ENCODE results near the gene DNAH1. TPM values are rescaled to one million over a fixed set of nuclear protein-coding genes. Genes with fewer than 3 reads are reported as not detected.

Gene DNAH1
- total RNA-seq, 1 experiment from 2014 or later = 3.3 TPM

DNA sequence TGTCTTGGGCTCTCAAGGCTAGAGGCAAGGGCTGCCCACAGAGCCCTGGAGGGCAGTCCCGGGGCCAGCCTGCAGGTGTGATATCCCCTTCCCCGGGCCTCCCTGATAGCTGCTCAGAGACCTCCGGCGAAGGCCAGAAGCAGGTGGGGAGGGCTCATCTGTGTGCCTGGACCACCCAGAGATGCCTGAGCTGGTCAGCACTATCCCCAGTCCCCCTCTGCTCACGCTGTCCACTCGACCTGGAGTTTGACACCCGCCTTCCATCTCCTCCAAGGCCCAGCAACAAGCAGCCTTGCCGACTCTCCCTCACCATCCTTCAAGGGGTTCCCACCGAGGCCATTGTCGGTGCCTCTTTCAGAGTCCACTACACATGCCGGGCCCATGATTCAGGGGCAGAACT is 39.4 kb downstream of the DNAH1 start:
- DNase-seq (ENCODE audit: extremely low read depth, low read depth) = no peak

DNA sequence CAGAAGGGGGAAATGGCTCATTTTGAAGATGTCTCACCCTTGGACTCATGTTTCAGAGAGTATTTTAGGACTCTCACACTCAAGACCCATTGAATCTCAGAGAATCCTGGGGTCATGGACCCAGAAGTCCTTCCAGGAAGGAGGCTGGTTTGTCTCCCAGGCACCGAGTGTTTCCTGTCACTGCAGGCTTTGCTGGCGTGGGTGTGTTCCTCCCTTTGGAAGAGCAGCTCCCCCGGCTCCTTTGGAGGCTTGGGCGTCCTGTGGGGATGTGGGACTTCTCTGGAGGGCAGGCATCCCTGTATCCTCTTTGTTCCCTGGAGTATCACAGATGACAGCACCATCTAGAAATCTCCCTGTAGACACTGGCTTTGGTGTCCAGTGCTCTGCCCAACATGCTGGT is 40.0 kb downstream of the DNAH1 start:
- DNase-seq (ENCODE audit: extremely low read depth, low read depth) = no peak

DNA sequence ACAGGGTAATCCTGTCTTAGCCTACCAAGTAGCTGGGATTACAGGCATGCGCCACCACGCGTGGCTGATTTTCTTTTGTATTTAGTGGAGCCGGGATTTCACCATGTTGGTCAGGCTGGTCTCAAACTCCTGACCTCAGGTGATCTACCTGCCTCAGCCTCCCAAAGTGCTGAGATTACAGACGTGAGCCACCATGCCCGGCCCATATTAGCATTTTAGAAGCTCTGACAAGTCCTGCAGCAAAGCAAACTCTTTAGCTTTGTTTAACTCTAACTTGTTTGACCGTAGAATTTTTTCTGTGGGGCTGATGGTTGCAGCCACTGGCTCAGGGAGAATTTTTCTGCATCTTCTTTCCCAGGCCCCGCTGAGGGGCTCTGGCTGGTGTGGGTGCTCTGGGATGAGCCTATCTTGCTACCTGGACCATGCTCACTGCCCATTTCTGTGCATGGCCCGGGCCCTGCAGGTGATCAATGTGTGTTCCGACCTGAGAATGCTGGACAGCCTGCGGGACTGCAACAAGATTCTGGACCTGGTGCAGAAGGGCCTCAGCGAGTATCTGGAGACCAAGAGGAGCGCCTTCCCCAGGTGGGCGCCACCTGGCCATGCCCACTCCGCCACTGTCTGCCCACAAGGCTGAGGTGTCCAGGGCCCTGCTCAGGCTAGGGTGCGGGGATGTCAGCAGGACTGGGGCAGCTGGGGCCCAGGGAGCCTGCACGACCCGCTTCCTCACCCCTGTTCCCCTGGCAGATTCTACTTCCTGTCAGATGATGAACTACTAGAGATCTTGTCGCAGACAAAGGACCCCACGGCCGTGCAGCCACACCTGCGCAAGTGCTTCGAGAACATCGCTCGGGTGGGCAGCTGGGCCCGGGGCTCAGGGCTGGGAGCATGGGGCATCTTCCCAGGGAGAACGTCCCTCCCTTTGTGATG is 41.3 kb downstream of the DNAH1 start:
- no peak for DNase-seq (ENCODE audit: extremely low read depth, low read depth)

DNA sequence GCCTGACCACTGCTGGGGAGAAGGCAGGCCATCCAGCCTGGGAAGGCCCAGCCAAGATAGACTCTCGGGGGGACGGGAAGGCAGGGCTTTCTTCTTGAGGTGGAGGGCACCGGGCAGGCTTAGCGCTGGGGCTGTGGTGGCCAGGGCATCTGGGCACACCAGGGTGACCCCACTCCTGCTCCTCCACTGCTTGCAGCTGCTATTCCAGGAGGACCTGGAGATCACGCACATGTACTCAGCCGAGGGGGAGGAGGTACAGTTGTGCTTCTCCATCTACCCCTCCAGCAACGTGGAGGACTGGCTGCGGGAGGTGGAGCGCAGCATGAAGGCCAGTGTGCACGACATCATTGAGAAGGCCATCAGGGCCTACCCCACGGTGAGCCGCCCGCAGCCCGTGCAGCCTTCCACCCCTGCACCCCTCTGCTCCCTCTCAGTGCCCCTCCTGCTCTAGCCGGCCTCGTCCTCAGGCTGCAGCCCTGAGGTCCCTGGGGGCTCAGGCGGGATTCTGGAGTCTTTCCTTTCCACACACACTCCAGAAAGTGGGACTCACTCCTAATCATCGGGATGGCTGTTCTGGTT is 42.3 kb downstream of the DNAH1 start:
- DNase-seq (ENCODE audit: extremely low read depth, low read depth) = no peak

DNA sequence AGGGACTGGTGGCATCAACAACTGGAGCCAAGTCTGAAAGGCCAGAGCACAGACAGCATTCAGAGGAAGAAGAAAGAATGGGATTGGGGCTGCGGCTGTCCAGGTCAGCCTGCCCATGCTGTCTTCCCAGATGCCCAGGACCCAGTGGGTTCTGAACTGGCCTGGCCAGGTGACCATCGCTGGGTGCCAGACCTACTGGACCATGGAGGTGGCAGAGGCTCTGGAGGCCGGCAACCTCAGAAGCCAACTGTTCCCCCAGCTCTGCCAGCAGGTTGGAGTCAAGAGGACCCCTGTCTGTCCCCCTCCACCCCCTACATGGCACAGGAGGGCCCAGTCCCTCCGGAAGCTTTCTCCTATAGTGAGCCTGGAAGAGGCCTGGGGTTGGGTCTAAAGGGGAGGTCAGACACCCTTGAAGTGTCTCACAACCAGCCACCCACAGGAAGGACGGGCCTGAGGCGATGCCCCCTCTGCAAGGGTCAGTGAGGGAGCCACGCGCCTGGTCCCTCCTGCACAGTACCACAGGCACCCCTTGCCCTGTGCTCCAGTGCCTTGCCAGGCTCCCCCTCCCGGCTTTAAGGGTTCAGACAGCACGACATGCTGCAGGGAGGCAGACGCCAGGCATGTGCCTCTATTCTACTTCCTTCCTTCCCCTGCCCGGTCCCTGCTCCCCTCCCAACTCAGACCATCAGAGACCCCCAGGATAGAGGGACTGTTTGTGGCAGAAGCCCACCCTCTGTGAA is 43.2 kb downstream of the DNAH1 start:
- no peak for DNase-seq (ENCODE audit: extremely low read depth, low read depth)

DNA sequence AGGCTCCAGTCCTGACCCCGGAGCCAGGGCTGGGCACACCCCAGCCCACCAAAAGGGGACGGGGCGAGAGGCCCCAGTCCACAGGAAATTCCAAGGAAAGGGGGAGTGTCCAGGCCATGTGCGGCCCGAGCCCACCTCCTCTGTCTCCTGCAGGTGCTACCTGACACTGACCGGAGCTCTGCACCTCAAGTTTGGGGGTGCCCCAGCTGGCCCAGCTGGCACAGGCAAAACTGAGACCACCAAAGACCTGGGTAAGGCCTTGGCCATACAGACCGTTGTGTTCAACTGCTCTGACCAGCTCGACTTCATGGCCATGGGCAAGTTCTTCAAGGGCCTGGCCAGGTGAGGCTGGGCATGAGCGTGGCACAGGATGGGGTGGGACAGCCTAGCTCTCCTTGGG is 44.9 kb downstream of the DNAH1 start:
- DNase-seq (ENCODE audit: extremely low read depth, low read depth) = no peak

DNA sequence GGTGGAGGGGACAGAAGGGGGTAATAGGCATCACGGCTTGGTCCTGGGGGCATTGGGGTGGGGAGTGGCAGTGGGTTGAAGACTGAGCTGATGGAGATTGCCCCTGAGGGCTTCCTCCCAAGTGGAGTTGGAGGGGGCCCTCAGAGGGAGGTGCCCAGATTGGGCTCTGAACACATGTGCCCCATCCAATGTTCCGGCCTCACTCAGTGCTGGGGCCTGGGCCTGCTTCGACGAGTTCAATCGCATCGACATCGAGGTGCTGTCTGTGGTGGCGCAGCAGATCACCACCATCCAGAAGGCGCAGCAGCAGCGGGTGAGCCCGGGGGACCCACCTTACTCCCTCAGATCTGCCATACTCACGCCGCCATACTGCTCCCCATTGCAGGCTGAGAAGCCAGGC is 45.3 kb downstream of the DNAH1 start:
- no peak for DNase-seq (ENCODE audit: extremely low read depth, low read depth)

DNA sequence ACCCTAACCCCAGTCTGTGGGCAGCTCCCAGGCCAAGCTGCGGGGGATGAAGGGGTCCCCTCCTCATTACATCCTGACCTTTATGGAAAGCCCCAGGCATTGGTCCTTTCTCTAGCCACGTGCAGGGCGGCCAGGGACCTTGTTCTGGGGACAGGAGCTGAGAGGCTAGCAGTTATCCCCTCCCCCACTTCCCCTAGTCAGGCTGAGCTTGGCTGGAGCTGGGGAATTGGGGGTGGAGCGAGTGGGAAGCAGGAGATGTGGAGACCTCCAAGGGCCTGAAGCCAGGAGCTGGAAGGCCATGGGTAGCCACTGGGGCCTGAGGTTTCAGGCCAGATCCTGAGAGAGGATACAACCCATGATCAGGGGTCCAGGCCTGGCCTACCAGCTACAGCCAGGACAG is 45.8 kb downstream of the DNAH1 start:
- no peak for DNase-seq (ENCODE audit: extremely low read depth, low read depth)

DNA sequence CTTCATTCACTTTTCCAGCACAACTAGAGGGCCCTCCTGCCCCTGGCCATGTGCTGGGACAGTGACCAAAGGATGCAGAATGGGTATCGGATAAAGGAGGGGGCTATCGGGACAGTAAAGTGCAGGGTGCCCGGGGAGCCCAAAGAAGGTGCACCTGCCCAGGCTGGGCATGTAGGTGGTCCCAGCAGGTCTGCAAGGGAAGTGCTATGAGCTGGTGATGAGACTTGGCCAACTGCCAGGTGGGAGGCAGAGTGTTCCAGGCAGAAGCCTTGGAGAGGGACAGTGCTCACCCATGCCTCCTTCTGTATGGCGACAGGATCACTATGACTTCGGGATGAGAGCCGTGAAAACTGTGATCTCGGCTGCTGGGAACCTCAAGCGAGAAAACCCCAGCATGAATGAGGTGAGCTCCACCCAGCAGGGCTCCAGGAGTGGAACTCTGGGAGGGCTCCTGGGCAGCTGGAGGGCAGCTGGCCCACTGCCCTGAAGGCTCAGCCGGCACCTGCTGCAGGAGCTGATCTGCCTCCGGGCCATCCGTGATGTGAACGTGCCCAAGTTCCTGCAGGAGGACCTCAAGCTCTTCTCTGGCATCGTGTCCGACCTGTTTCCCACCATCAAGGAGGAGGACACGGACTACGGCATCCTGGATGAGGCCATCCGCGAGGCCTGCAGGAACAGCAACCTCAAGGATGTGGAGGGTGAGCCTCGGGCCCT is 48.4 kb downstream of the DNAH1 start:
- no peak for DNase-seq (ENCODE audit: extremely low read depth, low read depth)

DNA sequence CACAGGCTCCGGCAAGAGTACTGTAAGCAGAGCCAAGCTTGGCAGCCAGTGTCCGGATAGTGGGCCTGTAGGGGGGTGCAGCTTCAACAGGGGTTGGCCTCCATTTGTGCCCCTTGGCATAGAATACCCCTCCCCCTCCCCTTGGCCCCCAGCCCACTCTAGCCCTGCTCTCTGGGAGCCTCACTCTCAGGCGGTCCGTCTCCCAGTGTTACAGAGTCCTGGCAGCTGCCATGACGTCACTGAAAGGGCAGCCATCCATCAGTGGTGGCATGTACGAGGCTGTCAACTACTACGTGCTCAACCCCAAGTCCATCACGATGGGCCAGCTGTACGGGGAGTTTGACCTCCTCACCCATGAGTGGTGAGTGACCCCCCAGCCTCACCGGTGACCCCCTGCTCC is 50.4 kb downstream of the DNAH1 start:
- DNase-seq (ENCODE audit: extremely low read depth, low read depth) = no peak

DNA sequence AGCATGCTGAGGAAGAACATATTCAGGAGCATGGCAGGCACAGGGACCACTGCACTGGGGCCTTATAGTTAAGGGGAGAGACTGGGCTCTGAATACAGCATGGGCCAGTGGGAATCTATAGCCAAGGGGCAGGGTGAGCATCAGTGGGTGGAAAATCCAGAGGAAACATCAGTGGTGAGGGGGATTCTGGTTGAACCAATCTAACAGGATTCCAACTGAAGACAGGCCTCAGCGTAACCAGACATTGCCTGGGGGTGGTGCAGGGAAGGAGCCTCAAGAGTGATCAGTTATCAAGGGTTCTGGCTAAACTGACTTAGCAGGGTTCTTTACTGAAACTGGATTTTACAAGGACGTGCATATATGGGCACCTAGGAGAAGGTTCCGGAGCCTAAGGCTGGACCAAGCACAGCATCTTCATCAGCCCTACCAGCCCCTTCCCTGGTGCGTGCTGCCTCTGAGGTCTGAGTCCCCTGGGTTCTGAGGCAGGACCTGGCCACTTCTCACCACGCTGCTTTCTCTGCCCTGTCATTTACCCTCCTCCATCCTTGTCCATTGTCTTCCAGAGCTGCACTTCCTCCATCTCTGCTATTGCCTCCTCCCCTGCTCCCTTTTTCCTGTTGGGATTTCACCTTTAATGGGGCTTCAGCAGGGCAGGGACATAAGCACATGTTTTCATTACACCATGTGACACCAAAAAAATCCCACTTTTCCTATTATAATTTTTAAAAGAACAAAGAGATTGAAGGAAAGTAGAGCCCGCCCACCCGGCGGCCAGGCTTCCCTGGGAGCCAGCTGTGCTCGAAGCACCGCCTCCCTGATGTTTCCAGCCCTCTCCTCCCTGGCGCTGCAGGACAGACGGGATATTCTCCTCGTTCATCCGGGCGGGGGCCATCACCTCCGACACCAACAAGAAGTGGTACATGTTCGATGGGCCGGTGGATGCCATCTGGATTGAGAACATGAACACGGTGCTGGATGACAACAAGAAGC is 52.1 kb downstream of the DNAH1 start:
- DNase-seq (ENCODE audit: extremely low read depth, low read depth) = no peak

DNA sequence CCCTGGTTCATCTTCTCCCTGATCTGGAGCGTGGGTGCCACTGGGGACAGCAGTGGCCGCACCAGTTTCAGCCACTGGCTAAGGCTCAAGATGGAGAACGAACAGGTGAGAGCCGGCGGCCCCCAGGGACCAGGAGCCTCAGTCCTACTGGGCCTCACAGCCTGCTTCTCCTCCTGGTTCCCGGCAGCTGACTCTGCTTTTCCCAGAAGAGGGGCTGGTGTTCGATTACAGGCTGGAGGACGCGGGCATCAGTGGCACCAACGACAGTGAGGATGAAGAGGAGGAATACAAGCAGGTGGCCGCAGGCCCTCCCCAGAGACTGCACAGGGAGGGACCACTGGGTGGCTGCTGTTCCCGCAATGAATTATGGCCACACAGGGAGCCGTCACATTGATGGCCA is 54.4 kb downstream of the DNAH1 start:
- no peak for DNase-seq (ENCODE audit: extremely low read depth, low read depth)

DNA sequence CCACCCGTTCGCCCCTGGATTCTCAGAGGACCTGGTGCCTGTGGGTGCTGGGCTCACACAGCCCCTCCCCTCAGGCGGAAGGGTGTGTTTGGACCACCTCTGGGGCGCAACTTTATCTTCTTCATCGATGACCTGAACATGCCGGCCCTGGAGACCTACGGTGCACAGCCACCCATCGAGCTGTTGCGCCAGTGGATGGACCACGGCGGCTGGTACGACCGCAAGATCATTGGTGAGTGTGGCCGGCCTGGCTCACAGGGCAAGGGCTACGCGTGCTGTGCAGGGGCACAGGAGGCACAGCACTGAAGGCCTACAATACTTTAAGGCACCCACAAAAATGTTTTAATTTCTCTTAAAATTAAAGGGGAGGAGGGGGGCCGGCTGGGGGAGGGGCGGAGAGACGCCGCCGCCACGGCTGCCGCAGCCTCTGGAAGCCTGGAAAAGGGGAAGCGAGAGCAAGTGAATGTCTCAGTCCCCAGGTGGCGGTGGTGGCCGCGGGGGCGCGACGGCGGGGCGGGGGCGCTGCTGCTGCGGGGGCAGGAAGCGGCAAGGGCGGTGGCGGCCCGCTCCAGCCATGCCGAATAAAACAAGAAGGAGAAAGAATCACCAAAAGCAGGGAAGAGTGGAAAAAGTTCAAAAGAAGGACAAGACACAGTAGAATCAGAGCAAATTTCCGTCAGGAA is 56.8 kb downstream of the DNAH1 start:
- DNase-seq (ENCODE audit: extremely low read depth, low read depth) = no peak

DNA sequence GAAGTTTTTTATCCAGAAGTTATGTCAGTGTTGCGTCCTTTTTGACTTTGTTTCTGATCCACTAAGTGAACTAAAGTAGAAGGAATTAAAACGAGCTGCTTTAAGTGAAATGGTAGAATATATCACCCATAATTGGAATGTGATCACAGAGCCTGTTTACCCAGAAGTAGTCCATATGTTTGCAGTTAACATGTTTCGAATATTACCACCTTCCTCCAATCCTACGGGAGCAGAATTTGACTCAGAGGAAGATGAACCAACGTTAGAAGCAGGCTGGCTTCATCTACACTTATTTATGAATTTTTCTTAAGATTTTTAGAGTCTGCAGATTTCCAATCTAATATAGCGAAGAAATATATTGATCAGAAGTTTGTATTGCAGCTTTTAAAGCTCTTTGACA is 57.6 kb downstream of the DNAH1 start:
- no peak for DNase-seq (ENCODE audit: extremely low read depth, low read depth)

DNA sequence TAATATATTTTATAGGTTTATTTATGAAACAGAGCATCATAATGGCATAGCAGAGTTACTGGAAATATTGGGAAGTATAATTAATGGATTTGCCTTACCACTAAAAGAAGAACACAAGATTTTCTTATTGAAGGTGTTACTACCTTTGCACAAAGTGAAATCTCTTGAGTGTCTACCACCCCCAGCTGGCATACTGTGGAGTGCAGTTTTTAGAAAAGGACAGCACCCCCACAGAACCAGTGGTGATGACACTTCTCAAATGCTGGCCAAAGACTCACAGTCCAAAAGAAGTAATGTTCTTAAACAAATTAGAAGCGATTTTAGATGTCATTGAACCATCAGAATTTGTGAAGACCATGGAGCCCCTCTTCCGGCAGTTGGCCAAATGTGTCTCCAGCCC is 58.1 kb downstream of the DNAH1 start:
- DNase-seq (ENCODE audit: extremely low read depth, low read depth) = no peak

DNA sequence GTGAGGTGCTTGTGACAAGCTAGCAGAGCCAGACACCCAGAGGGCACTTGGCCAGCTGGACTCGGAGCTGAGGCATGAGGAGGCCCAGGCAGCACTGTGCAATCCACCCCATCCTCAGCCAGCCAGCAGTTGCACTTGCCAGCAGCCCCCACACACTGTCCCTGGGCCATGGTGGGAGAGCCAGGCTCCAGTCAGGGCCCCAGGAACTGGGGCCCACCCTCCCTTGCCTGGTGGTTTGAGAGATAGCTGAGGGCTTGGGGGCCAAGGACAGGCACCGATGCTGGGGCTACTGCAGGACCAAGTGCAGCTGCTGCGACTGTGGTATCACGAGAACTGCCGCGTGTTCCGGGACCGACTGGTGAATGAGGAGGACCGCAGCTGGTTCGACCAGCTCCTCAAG is 63.5 kb downstream of the DNAH1 start:
- no peak for DNase-seq (ENCODE audit: extremely low read depth, low read depth)

DNA sequence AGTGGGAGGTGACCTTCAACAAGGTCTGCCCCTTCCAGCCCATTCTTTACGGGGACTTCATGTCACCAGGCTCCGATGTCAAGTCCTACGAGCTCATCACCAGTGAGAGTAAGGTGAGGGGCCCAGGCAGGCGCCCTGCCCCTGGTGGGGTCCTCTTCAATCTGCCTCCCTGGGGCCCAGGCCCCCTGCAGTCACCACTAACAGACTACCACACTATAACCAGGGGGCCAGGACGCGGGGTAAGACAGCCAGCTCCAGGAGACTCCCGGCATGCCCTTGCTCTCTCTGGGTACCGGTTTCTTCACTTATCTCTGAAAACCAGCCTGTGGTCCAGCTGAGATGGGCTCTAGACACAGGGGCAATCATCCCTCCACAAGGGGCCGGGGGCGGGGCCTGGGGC is 63.9 kb downstream of the DNAH1 start:
- DNase-seq (ENCODE audit: extremely low read depth, low read depth) = no peak

DNA sequence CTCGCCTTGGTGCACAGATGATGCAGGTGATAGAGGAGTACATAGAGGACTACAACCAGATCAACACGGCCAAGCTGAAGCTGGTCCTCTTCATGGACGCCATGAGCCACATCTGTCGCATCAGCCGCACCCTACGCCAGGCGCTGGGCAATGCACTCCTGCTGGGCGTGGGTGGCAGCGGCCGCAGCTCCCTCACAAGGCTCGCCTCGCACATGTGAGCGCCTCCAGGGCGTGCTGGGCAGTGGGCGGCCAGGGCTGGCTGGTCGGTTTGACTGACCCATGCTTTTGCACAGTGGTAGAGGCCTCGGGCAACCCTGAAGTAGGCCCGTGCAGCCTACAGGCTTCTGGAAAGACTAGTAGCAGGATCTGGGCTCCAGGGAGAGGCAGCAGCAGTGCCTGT is 65.5 kb downstream of the DNAH1 start:
- DNase-seq (ENCODE audit: extremely low read depth, low read depth) = no peak

DNA sequence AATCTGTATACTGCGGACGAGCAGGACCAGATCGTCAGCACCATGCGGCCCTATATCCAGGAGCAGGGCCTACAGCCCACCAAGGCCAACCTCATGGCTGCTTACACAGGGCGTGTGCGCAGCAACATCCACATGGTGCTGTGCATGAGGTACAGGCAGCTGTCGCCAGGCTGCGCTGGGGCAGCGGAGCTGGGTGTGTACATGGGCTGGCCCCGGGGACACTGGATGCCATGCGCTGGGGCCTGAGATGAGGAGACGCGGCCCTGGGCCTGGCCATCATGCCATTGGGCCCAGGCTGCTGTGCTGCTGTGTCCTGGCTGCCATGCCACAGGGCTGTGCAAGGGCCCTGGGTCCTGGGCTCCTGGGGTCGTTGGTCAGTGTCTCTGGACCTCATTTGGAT is 67.3 kb downstream of the DNAH1 start:
- no peak for DNase-seq (ENCODE audit: extremely low read depth, low read depth)
